ENCODE data around the gene GPR18.
A peak's percentile ranks its signal among the peaks of the same experiment; 100 is the strongest.
"Not testable (repeated sequence)": the region's sequence is repeated elsewhere in the genome, so short reads cannot be mapped to it uniquely, and the experiment has no call there.

The GPR18 gene

GRCh38 chr13:99265821-99266426 lies 7.7 kb upstream of the GPR18 start:
- peak; percentile 29 for DNase-seq

- no peak for DNase-seq
Observed at GRCh38 chr13:99265162-99265800, 7.1 kb upstream of the GPR18 start.

GRCh38 chr13:99264051-99264450 lies 5.9 kb upstream of the GPR18 start:
- no peak for DNase-seq

GRCh38 chr13:99263126-99263785 lies 5.1 kb upstream of the GPR18 start:
- DNase-seq = no peak

- DNase-seq = no peak
Observed at GRCh38 chr13:99261059-99261458, 2.9 kb upstream of the GPR18 start.

- no peak for DNase-seq
Observed at GRCh38 chr13:99260216-99260615, 2.0 kb upstream of the GPR18 start.

GRCh38 chr13:99258946-99259345 lies 767 bp upstream of the GPR18 start:
- DNase-seq = no peak

GRCh38 chr13:99257291-99257690 lies 888 bp downstream of the GPR18 start:
- no peak for DNase-seq

GRCh38 chr13:99256709-99257108 lies 1.5 kb downstream of the GPR18 start:
- DNase-seq = no peak

- no peak for DNase-seq
Observed at GRCh38 chr13:99256283-99256682, 1.9 kb downstream of the GPR18 start.

- no peak for DNase-seq
Observed at GRCh38 chr13:99255271-99255670, 2.9 kb downstream of the GPR18 start.

GRCh38 chr13:99254830-99255229 lies 3.3 kb downstream of the GPR18 start:
- DNase-seq = no peak

GRCh38 chr13:99251921-99252320 lies 6.3 kb downstream of the GPR18 start:
- DNase-seq = no peak

GRCh38 chr13:99250982-99251825 lies 7.0 kb downstream of the GPR18 start:
- DNase-seq = no peak

- DNase-seq = not testable (repeated sequence)
Observed at GRCh38 chr13:99249606-99250005, 8.6 kb downstream of the GPR18 start.

GRCh38 chr13:99249178-99249577 lies 9.0 kb downstream of the GPR18 start:
- not testable (repeated sequence) for DNase-seq

- no peak for DNase-seq
Observed at GRCh38 chr13:99246100-99246499, 12.1 kb downstream of the GPR18 start.

- no peak for DNase-seq
Observed at GRCh38 chr13:99237981-99238662, 20.1 kb downstream of the GPR18 start.

GRCh38 chr13:99231721-99232120 lies 26.5 kb downstream of the GPR18 start:
- no peak for DNase-seq

GRCh38 chr13:99230991-99231390 lies 27.2 kb downstream of the GPR18 start:
- no peak for DNase-seq

- not testable (repeated sequence) for DNase-seq
Observed at GRCh38 chr13:99230588-99230987, 27.6 kb downstream of the GPR18 start.

- no peak for DNase-seq
Observed at GRCh38 chr13:99228737-99229691, 29.2 kb downstream of the GPR18 start.

Measured in NCI-H2081 treated with DMSO at 0.1 percent for 48 hours (cell line).